HG03571 (cell line): Measurements from ENCODE around the gene SASS6.

Source experiments
- ATAC-seq: cut with Tn5 transposase; IDR thresholded peaks from one replicate; pipeline ENCODE4 v1.9.1; 2021; ENCODE audit not compliant: unreplicated experiment

The SASS6 gene

GRCh38 chr1:100109554-100110066 is 23.1 kb downstream of the SASS6 start:
- ATAC-seq = no peak

- no peak for ATAC-seq
These were observed 25.0 kb downstream of the SASS6 start for GRCh38 chr1:100107696-100108095.

- ATAC-seq = no peak
These were observed 31.2 kb downstream of the SASS6 start for GRCh38 chr1:100101564-100101963.

- no peak for ATAC-seq
These were observed 32.5 kb downstream of the SASS6 start for GRCh38 chr1:100100202-100100601.

GRCh38 chr1:100090471-100090870 is 42.3 kb downstream of the SASS6 start:
- no peak for ATAC-seq

- no peak for ATAC-seq
These were observed 43.6 kb downstream of the SASS6 start for GRCh38 chr1:100089082-100089481.

- no peak for ATAC-seq
These were observed 45.3 kb downstream of the SASS6 start for GRCh38 chr1:100087396-100087795.

GRCh38 chr1:100080331-100080730 is 52.4 kb downstream of the SASS6 start:
- ATAC-seq = no peak

GRCh38 chr1:100077531-100077930 is 55.2 kb downstream of the SASS6 start:
- ATAC-seq = no peak

GRCh38 chr1:100076744-100077143 is 56.0 kb downstream of the SASS6 start:
- peak; percentile 66 for ATAC-seq

- no peak for ATAC-seq
These were observed 56.4 kb downstream of the SASS6 start for GRCh38 chr1:100076319-100076718.

- ATAC-seq = peak; percentile 55
These were observed 57.0 kb downstream of the SASS6 start for GRCh38 chr1:100075773-100076172.

GRCh38 chr1:100074604-100075395 is 57.9 kb downstream of the SASS6 start:
- no peak for ATAC-seq

GRCh38 chr1:100073531-100073930 is 59.2 kb downstream of the SASS6 start:
- ATAC-seq = no peak

GRCh38 chr1:100070201-100070939 is 62.4 kb downstream of the SASS6 start:
- no peak for ATAC-seq

- ATAC-seq = no peak
These were observed 66.8 kb downstream of the SASS6 start for GRCh38 chr1:100065969-100066227.

- no peak for ATAC-seq
These were observed 67.4 kb downstream of the SASS6 start for GRCh38 chr1:100065183-100065968.

- no peak for ATAC-seq
These were observed 71.0 kb downstream of the SASS6 start for GRCh38 chr1:100061681-100062080.

GRCh38 chr1:100053727-100054126 is 79.0 kb downstream of the SASS6 start:
- ATAC-seq = no peak

- peak; percentile 54 for ATAC-seq
These were observed 79.6 kb downstream of the SASS6 start for GRCh38 chr1:100053119-100053518.

GRCh38 chr1:100051893-100052292 is 80.8 kb downstream of the SASS6 start:
- ATAC-seq = no peak

GRCh38 chr1:100051401-100051800 is 81.3 kb downstream of the SASS6 start:
- ATAC-seq = no peak
